ENCODE measurements around the gene BTN2A1. TPM values are rescaled to one million over a fixed set of nuclear protein-coding genes. Genes with fewer than 3 reads are reported as not detected.
"Not testable (repeated sequence)": the region's sequence is repeated elsewhere in the genome, so short reads cannot be mapped to it uniquely, and the experiment has no call there.

The BTN2A1 gene
- polyA plus RNA-seq, 1 experiment, result 34.7 TPM

- Histone ChIP-seq H3K36me3 (ENCODE audit: control insufficient read depth, insufficient read depth, low read length) (peaks cover 2% of the 10 kb centered on the region), H3K27me3 (ENCODE audit: control insufficient read depth, insufficient read depth, low read length) (no peaks in the 10 kb centered on the region), H3K4me3 (ENCODE audit: low read depth, low read length) (no peak overlapping the region)
- ChIA-PET CTCF (no interaction called here), POLR2A (interaction anchor here (0.6 kb wide), 1 partner anchor 83 kb away, joined by 9 read pairs; no protein-coding TSS in a partner anchor)
- TF ChIP-seq, protein P1, sequence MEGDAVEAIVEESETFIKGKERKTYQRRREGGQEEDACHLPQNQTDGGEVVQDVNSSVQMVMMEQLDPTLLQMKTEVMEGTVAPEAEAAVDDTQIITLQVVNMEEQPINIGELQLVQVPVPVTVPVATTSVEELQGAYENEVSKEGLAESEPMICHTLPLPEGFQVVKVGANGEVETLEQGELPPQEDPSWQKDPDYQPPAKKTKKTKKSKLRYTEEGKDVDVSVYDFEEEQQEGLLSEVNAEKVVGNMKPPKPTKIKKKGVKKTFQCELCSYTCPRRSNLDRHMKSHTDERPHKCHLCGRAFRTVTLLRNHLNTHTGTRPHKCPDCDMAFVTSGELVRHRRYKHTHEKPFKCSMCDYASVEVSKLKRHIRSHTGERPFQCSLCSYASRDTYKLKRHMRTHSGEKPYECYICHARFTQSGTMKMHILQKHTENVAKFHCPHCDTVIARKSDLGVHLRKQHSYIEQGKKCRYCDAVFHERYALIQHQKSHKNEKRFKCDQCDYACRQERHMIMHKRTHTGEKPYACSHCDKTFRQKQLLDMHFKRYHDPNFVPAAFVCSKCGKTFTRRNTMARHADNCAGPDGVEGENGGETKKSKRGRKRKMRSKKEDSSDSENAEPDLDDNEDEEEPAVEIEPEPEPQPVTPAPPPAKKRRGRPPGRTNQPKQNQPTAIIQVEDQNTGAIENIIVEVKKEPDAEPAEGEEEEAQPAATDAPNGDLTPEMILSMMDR (IDR thresholded peaks at IDR 0.05; ENCODE audit: insufficient read depth, low read depth, low read length), result no peak
- no peak for DNase-seq (ENCODE audit: low read depth)
These were observed 3.1 kb upstream of the BTN2A1 start for GRCh38 chr6:26454631-26455030.

DNA sequence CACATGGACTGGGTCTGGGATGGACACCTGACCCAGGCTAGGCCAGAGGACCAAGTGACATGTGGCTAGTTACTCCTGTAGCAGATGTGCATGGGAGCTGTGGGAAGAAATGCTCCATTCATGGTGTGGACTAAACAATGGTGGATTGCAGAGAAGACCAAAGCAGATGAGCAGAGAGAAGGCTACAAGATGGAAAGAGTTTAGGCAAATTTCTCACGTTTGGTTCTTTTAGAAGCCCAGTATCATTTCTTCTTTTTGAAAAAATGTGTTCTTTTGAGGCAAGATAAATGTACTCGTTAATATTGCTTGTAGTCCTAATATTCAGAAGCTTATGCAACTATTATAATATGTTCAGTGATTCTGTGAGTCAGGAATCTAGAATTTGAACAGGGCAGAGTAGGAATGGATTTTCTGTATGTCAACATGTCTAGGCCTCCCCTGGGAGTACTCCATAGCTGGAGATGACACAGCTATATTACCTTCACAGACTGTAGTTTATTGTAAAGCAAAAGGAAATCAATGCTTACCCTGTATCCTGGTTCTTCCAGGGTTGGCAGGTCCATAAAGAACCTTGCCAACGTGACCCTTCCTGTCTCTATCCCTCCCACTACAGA lies 2.3 kb upstream of the BTN2A1 start:
- CTCF ChIA-PET, result interaction anchor here (0.7 kb wide), 1 partner anchor 82 kb away, joined by 3 read pairs; the partner anchor contains the start of gene HMGN4
- POLR2A ChIA-PET, result no interaction called here
- Histone ChIP-seq H3K27me3 (ENCODE audit: control insufficient read depth, insufficient read depth, low read length) (no peaks in the 10 kb centered on the region), H3K36me3 (ENCODE audit: control insufficient read depth, insufficient read depth, low read length) (peaks cover 6% of the 10 kb centered on the region), H3K4me3 (ENCODE audit: low read depth, low read length) (no peak overlapping the region)
- TF ChIP-seq, protein P1 (IDR thresholded peaks at IDR 0.05; ENCODE audit: insufficient read depth, low read depth, low read length), result no peak
- no peak for DNase-seq (ENCODE audit: low read depth)

- POLR2A ChIA-PET, result interaction anchor here (0.7 kb wide), 1 partner anchor 27 kb away, joined by 4 read pairs; no protein-coding TSS in a partner anchor
- TF ChIP-seq, protein P1 (IDR thresholded peaks at IDR 0.05; ENCODE audit: insufficient read depth, low read depth, low read length), result no peak
- no peak for DNase-seq (ENCODE audit: low read depth)
- CTCF ChIA-PET, result no interaction called here
- peaks cover 6% of the 10 kb centered on the region for H3K36me3 ChIP-seq (ENCODE audit: control insufficient read depth, insufficient read depth, low read length)
- no peaks in the 10 kb centered on the region for H3K27me3 ChIP-seq (ENCODE audit: control insufficient read depth, insufficient read depth, low read length)
- H3K4me3 ChIP-seq (ENCODE audit: low read depth, low read length), result peak overlapping the region; percentile 15; the same call in 1 of the 2 replicates
These were observed 420 bp upstream of the BTN2A1 start for GRCh38 chr6:26457264-26457805.

DNA sequence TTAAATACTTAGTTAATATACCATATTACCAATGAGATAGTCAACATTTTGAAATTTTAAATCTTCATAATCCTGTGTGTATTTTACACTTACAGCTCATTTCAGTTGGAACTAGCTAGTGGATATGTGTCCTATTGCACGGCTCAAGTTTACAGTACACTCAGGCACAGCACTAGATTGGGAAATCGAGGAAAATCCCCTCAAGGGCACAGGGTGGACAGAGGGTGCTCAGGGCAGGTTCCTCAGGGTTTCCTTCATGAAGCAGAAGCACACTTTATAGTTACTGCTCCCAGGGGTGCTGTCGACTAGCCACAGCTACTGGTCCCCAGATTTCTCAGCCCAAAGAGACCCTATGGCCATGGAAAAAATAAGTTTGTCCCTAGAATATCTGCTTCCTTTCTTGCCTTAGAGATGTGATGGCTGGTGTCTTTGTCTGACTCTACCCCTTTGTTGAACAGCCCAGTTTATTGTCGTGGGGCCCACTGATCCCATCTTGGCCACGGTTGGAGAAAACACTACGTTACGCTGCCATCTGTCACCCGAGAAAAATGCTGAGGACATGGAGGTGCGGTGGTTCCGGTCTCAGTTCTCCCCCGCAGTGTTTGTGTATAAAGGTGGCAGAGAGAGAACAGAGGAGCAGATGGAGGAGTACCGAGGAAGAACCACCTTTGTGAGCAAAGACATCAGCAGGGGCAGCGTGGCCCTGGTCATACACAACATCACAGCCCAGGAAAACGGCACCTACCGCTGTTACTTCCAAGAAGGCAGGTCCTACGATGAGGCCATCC lies 1.5 kb downstream of the BTN2A1 start:
- peaks cover 13% of the 10 kb centered on the region for H3K36me3 ChIP-seq (ENCODE audit: control insufficient read depth, insufficient read depth, low read length)
- ChIA-PET CTCF (no interaction called here), POLR2A (no interaction called here)
- H3K27me3 ChIP-seq (ENCODE audit: control insufficient read depth, insufficient read depth, low read length), result no peaks in the 10 kb centered on the region
- TF ChIP-seq, protein P1 (IDR thresholded peaks at IDR 0.05; ENCODE audit: insufficient read depth, low read depth, low read length), result no peak
- no peak for DNase-seq (ENCODE audit: low read depth)
- H3K4me3 ChIP-seq (ENCODE audit: low read depth, low read length), result peak overlapping the region; percentile 15; the same call in 1 of the 2 replicates

DNA sequence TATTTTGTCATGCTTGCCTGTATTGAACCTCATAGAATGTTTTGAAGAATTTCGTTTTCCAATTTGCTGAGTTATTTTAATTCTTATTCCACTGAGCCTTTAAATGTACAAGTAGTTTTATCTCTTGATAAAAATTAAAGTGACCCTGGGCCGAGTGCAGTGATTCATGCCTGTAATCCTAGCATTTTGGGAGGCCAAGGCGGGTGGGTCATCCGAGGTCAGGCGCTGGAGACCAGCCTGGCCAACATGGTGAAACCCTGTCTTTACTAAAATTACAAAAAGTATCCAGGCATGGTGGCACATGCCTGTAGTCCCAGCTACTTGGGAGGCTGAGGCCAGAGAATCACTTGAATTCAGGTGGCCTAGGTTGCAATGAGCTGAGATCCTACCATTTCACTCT lies 3.6 kb downstream of the BTN2A1 start:
- H3K27me3 ChIP-seq (ENCODE audit: control insufficient read depth, insufficient read depth, low read length); H3K4me3 ChIP-seq (ENCODE audit: low read depth, low read length); POLR2A ChIA-PET; DNase-seq (ENCODE audit: low read depth): not testable (repeated sequence)
- H3K36me3 ChIP-seq (ENCODE audit: control insufficient read depth, insufficient read depth, low read length), result peaks cover 29% of the 10 kb centered on the region
- CTCF ChIA-PET, result interaction anchor here (0.7 kb wide), 1 partner anchor 87 kb away, joined by 3 read pairs; no protein-coding TSS in a partner anchor

All from BJ (cell line).